Measurements from ENCODE around the gene SSTR3. TPM values are rescaled to one million over a fixed set of nuclear protein-coding genes. Genes with fewer than 3 reads are reported as not detected.

Gene SSTR3
- total RNA-seq, 1 donor from 2014 or later: not detected

DNA sequence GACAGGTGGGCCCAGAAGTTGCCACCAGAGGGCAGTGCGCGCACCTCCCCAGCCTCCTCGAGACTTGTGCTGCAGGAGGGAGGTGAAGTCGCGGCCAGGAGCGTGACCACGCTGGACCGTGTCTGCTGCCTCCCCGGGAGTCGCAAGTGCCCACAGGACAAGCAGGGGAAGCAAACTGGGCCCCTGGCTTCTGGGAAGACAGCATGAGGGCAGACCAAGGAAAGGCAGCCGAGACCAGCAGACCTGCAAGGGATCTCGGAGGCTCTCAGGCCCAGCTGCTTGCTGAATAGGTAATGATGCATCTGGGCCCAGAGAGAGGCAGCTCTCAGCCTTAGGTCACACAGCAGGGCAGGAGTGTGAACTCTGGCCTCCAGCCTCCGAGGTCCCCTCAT, 45.6 kb downstream of the SSTR3 start:
- peak; percentile 54 for DNase-seq

DNA sequence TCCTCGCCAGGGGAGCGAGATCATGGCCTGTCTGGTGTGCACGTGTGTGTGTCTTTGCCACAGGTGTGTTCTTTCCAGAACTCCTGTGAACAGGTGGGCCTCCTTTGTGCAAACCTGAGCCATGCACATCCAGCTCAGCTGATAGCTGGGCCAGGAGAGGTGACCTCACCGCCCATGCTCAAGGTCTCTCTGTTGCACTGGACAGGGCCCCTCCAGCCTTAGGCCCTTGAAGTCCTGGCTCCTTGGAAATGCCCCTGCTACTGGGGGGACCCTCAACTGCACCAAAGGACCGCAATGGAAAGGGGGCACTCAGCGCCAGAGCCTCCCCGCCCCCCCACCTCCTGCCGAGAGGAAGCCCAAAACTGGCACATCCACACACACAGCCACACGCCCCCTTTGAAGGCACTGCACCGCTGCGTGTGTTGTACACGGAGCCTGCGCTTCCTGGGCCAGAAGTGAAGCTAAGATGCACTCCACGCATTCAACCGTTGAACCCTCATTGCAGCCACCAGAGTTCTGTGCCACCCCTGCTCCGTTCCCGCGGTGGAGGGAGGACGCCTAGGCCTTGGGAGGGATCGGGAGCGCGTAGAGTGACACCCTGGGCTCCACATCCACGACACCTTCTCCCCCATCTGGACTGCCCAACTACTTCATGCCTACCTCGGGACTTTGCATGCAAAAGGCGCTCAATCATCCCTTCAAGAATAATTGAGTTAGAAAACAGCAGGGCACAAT, 46.2 kb downstream of the SSTR3 start:
- DNase-seq: no peak

DNA sequence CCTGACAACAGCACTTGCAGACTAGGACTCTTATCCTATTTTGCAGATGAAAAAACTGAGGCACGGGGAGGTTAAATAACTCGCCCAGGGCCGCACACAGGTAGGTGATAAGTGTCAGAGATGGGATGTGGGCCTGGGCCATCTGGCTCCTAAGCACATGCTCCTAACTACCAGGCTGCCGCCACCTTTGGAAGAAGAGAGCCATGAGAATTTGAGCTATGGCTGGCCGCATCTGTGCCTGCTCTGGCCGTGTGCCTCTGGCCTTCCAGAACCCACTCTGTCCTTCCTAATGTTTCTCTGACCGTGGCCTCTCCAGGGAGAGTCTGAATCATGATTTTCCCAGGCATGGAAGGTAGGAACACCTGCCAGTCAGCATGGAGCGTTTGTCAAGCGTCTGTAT, 47.2 kb downstream of the SSTR3 start:
- no peak for DNase-seq

DNA sequence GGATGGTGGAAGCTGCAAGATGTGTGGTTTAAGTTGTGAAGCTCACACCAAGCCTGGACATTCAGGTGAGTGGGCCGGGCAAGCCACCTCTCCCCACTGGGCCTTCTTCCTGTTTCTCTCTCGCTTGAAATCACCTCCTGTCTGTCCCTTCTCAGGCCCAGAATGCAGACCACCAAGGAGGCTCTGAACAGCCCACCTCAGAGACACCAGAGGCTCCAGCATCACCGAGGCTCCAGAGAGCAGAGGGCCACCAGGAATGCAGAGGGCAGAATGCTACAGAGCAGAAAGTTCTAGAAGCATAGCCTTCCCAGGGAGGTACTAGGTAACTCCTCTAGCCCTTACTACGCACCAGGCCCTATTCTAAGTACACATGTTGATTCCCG, 47.8 kb downstream of the SSTR3 start:
- DNase-seq: no peak

DNA sequence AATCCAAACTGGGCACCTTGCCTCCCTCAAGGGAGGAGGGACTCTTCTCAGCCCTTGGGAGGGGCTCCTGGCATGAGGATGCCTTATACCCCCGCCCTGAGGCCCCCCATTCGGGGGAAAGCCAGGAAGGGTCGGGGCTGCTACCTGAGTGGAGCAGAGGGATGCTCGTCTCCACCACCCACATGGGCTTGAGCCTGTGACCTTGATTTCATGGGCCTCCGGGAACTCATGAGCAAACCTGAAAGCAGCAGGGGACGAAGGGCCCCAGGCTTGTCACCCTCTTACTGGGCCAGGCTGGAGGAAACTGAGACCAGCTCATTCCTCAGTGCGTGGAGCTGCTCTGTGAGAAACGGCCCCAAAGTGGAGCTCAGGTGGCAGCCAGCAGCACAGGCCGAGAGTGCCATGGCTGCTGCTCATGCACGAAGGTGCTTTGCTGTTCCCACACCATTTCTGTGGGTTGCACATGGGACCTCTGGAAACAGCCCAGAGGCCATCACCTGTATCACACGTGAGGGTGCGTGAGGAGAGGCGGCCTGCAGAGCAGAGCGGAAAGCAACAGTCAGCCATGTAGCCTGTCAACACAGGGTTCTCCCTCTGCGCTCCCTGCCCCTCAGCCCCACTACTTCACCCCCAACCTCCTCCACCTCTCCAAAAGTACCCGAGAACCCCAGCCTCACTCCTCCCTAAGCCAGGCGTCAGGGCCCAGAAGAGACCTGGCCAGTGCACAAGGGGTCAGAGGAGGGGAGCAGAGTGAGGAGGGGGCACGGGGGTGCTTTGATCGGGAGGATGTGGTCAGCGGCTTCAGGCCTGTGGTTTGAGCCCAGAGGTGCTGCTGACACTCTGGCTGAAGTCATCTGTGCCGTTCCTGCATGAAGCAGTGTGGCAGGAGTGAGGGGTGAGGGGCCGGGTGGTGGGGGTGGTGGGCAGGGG, 48.4 kb downstream of the SSTR3 start:
- no peak for DNase-seq

DNA sequence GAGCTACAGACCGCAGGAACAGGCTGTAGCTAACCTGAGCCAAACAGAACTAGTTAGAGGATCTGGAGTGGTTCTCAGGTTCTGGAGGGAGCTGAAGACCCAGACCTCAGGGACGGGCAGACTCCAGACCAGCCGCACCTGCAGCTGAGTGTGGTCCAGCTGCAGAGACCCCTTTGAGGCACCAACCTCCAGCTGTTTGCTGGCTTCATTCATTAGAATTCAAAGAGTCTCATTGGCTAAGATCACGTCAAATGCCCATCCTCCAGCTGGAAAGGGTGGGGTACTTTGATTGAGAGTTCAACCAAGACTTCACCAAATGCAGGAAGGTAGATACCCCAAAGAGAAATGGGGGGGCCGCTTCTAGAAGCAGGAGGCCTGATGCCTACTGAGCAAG, 49.2 kb downstream of the SSTR3 start:
- DNase-seq: no peak

DNA sequence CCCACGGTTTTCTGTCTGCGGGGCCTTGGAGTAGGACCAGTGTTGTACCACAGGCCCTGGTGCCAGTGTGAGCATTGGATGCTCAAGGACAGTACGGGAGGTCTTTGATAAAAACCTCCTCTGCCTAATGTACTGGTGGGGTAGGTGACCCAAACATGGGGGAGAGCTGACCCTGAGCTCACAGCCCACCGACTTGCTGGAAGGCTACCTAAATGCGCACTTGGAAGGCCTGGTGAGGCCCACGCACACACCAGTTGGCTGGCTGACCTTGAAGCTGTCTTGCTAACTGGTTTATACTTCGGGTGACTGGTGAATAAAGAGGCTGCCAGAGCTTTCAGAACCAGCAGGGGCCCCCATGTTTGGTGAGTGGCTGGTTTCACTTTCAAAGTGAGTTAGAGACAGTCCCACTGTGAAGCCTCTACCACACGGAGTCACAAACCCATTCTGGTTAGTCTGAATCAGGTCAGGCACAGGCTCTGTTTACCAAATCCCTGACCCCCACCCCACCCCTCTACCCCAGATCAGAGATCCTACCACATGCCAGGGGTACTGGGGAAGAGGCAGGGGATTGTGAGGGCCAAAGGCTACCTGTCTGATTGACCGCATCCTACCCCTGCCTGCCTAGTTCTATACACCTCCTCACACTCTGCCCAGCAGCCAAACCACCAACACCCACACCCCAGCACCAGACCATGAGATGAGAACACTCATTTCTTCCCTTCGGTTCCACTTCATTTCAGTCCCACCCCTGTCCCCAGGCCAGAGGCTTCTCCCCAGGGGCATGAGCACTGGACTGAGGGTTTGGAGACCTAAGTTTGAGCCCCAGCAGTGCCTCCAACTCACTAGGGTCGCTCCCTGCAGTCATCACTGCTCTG, 49.8 kb downstream of the SSTR3 start:
- DNase-seq: no peak

DNA sequence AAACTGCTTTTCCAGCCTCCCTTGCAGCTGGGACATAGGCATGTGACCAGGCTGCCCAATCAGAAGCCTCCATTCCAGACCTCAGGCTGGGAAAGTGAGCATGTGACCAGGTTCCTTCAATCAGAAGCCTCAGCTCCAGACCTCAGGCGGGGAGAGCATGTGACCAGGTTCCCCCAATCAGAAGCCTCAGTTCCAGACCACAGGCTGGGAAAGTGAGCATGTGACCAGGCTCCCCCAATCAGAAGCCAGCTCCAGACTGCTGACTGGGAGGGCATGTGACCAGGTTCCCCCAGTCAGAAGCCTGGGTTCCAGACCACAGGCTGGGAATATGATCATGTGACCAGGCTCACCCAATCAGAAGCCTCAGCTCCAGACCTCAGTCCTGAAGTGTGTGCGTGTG, 50.8 kb downstream of the SSTR3 start:
- no peak for DNase-seq

DNA sequence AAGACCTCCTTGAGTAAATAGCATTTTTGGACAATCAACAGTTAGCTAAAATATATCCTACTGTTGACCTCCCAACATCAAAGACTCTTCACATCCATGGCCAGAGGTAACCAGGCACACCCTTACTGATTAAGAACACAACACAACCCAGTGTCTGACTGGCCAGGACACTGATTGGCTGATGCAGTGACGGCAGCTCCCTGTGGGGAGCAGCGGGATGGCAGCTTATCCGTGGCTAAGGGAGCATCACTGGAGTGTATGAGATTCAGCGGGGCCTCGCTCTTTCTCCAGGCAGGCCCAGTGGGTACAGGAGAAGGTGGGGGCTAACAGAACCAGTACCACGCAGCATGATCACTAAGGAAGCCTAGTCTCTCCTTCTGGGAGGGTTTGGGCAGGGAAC, 52.2 kb downstream of the SSTR3 start:
- DNase-seq: no peak

DNA sequence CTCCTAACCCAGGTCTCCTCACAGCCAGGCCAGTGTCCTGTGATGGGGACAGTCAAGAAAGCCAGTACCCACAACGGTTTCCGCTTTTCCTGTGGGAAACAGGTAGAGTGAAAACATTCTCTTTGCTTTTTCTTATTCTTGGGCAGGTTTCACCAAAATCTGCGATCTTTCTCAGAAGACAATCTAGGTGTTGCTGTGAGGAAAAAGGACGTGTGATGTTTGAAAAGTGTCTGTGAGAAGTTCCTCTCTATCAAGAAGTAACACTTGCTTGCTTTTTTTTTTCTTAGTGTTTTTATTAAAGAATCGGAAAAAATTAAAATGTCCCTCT, 53.4 kb downstream of the SSTR3 start:
- no peak for DNase-seq

DNA sequence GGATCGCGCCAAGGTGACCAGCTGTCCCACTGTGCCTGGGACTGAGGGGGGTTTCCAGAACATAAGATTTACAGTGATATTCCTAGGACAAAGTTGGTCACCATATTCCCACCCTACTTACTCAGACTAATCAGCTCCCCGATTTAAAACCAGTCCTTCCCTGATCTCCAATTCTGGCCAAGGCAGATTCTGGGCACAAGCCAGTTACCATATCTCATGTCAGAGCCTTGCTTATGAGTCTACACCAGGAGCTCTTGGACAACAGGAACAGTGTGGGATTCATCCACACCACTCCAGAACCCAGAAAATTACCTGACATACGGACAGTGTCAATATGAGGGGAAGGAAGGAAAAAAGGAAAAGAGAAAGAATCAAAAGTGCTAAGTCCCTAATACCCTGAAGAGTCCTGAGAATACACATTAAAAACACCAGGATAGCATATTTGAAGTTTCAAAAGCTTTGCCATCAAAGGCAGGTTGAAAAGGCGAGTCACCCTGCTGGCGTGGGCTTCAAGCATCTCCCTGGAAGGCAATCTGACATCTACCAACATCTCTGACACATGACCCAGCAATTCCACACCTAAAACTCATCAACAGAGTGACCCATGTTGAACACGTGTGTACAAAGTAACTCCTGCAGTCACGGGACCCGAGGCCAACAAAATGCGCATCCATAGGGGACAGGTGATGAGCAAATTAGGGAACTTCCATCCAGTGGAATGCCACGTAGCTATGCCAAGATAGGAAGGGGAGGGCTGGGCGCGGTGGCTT, 54.6 kb downstream of the SSTR3 start:
- no peak for DNase-seq

DNA sequence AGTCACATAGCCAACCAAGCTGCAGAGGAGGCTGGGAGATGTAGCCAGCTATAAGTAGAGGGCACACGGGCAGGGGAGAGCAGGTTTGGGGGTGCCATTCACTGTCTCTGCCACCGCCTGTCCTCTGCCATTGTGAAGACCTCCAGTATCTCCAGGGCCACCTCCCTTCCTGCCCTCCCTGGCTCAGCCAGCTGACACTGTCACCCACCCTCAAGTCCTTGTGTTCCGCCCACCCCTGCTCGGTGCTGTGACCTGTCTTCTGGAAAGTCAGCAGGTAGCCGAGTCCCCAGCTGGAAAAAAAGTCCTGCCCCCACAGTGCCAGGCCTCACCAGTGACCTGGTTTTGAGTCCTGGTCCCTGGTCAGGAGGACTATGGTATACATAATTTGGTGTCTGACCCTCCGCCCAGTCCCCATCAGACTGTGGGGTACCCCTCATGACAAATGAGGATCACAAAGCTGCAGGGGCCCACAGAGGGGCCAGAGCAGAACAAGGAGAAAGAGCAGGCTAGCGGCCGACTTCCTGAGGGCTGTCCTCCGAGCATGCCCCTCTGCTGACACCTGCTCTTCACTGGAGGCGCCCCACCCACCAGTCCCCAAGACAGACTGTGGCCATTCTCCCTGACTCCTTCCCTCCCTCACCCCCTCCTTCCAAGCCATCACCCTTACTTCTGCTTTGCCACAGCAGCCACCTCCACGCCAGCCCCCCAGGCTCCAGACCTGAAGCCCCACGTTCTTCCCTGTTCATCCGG, 55.4 kb downstream of the SSTR3 start:
- DNase-seq: no peak

DNA sequence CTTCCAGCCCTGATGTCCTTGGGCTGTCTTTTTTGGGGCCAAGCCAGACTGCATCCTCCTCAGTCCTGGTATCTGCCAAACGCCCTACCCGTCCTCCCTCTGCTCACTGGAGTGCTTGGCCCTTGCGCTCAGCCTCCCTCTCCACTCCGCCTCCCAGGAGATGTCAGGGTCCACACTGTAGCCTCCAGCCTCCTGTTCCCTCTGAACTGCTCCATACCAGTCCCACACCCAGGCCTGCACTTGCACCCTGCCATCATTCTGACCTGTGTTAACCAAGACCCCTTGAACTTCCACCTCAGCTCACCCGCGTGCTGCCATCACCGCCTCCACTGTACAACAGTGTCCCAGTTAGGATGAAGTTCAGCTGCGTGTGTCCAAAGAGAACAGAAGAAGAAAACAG, 56.3 kb downstream of the SSTR3 start:
- DNase-seq: no peak

DNA sequence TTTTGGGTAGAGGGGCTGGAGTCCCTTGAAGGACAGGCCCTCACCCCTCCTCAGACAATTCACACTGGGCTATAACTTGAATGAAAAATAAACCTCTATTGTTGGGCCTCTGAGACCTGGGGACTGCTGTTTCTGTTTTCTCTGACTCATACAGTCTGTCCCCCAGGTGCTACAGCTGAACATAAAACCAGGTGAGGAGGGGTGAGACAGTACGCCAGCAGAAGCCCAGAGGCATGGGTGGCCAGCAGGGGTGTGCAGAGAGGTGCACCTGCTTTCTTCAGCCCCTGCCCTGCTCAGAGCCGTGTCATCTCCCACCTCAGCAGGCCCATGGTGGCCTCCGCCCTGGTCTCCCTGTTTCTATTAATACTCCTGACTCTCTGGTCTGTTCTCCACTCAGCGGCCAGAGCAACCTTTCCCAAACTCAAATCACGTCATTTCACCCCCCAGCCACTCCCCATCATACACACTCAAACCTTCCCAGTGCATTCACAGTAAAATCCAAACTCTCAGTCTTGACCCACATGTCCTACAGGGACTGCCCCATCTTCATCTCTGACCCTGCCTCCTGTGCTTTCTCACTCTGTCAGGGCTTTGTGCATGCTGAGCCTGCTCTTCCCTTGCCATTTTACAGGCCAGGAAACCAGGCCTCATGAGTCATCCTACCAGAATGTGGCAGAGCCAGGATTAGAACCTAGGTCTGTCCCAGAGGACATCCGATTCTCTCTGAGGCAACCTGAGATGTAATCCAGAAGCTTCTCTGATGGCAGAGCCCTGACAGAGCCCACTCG, 57.2 kb downstream of the SSTR3 start:
- no peak for DNase-seq

Small RNA genes within 50 kb of the gene (small RNA-seq; reads per million reads assigned to genes)
- gene Z82188.1 (ENCODE audit: low replicate concordance): not detected

Other genes starting within 250 kb of the SSTR3 start
- 19.3 TPM for gene TST, start 193.0 kb downstream of the SSTR3 start, total RNA-seq
- gene MPST, start 192.7 kb downstream of the SSTR3 start, total RNA-seq: 39.3 TPM
- 11.7 TPM for gene KCTD17, start 160.7 kb downstream of the SSTR3 start, total RNA-seq
- 0.59 TPM for gene TMPRSS6, start 102.8 kb downstream of the SSTR3 start, total RNA-seq
- gene IL2RB, start 62.6 kb downstream of the SSTR3 start, total RNA-seq: 0.99 TPM
- gene C1QTNF6, start 24.2 kb downstream of the SSTR3 start, total RNA-seq: 15.0 TPM
- gene RAC2, start 31.8 kb upstream of the SSTR3 start, total RNA-seq: 5.7 TPM
- gene CYTH4, start 70.0 kb upstream of the SSTR3 start, total RNA-seq: 13.2 TPM
- 0.30 TPM for gene ELFN2, start 215.0 kb upstream of the SSTR3 start, total RNA-seq